Neural progenitor cell (in vitro differentiated cells): Measurements from ENCODE around the gene CXCR5. TPM values are rescaled to one million over a fixed set of nuclear protein-coding genes. Genes with fewer than 3 reads are reported as not detected.

Experiments
- DNase-seq: peaks from one replicate; pipeline ENCODE4 v3.0.0-alpha.2; 2016; ENCODE audit warnings: low spot score
- H2AFZ ChIP-seq: fragments of 200-600 bp; sonication (generic); replicated peaks from 2 replicates; pipeline ENCODE4 v1.6.1; 2016; ENCODE audit warnings: antibody characterized with exemption
- H3F3A ChIP-seq: fragments of 200-600 bp; sonication (generic); 2 replicates; pipeline ENCODE4 v1.6.1; 2016; ENCODE audit warnings: antibody characterized with exemption, low read depth
- H3K27ac ChIP-seq: fragments of 200-600 bp; sonication (generic); 2 replicates; pipeline ENCODE4 v1.5.1; 2016; ENCODE audit warnings: mild to moderate bottlenecking
- H3K27me3 ChIP-seq: fragments of 200-600 bp; sonication (generic); 2 replicates; pipeline ENCODE4 v1.6.1; 2016; ENCODE audit warnings: mild to moderate bottlenecking, moderate library complexity
- H3K36me3 ChIP-seq: fragments of 200-600 bp; sonication (generic); 2 replicates; pipeline ENCODE4 v1.5.1; 2016
- H3K4me1 ChIP-seq: fragments of 200-600 bp; sonication (generic); 2 replicates; pipeline ENCODE4 v1.6.1; 2016; ENCODE audit warnings: mixed run types
- H3K4me2 ChIP-seq: fragments of 200-600 bp; sonication (generic); 2 replicates; pipeline ENCODE4 v1.6.1; 2016
- H3K4me3 ChIP-seq: fragments of 200-600 bp; sonication (generic); 2 replicates; pipeline ENCODE4 v1.5.1; 2016
- H3K79me2 ChIP-seq: fragments of 200-600 bp; sonication (generic); 2 replicates; pipeline ENCODE4 v1.6.1; 2016; ENCODE audit warnings: low read depth
- H3K9ac ChIP-seq: fragments of 200-600 bp; sonication (generic); 2 replicates; pipeline ENCODE4 v1.6.1; 2016
- H3K9me3 ChIP-seq: fragments of 200-600 bp; sonication (generic); 2 replicates; pipeline ENCODE4 v1.5.1; 2016; ENCODE audit warnings: low read depth
- H4K20me1 ChIP-seq: fragments of 200-600 bp; sonication (generic); 2 replicates; pipeline ENCODE4 v1.6.1; 2016; ENCODE audit warnings: low read depth
- H3K27ac Mint-ChIP-seq: 3 replicates; pipeline ENCODE4 v1.8.0; 2021; ENCODE audit warnings: mixed read lengths
- H3K27me3 Mint-ChIP-seq: 2 replicates; pipeline ENCODE4 v1.8.0; 2022; ENCODE audit warnings: low read depth, mild to moderate bottlenecking, inconsistent platforms, moderate library complexity, mixed read lengths; ENCODE audit not compliant: insufficient read depth
- H3K36me3 Mint-ChIP-seq: 3 replicates; pipeline ENCODE4 v1.8.0; 2021; ENCODE audit warnings: mixed read lengths
- H3K4me1 Mint-ChIP-seq: 3 replicates; pipeline ENCODE4 v1.8.0; 2021; ENCODE audit warnings: mixed read lengths
- H3K4me3 Mint-ChIP-seq: 3 replicates; pipeline ENCODE4 v1.8.0; 2021; ENCODE audit warnings: mild to moderate bottlenecking, moderate library complexity, mixed read lengths
- H3K9me3 Mint-ChIP-seq: 3 replicates; pipeline ENCODE4 v1.8.0; 2020; ENCODE audit warnings: mixed read lengths
- CTCF ChIP-seq: fragments of 200-600 bp; sonication (generic); IDR thresholded peaks from 2 replicates; pipeline ENCODE4 v1.5.1; 2017; ENCODE audit warnings: antibody characterized with exemption, mild to moderate bottlenecking
- EZH2 ChIP-seq: fragments of 200-600 bp; sonication (generic); IDR thresholded peaks from 2 replicates; pipeline ENCODE4 v1.6.1; 2017; ENCODE audit warnings: antibody characterized with exemption, mild to moderate bottlenecking, moderate library complexity
- EZH2phosphoT487 ChIP-seq: fragments of 200-600 bp; sonication (generic); IDR thresholded peaks from 2 replicates; pipeline ENCODE4 v1.6.1; 2017; ENCODE audit warnings: antibody characterized with exemption
- total RNA-seq: library from RNA; depleted of rRNA; stranded (reverse); fragments of >200 nt; gene quantifications from 2 replicates; pipeline ENCODE4 v1.2.3, GENCODE V29; 2015; ENCODE audit warnings: low replicate concordance

The CXCR5 gene
- total RNA-seq, 1 donor from 2014 or later: not detected

GRCh38 chr11:118893662-118894061, 10.0 kb downstream of the CXCR5 start:
- H3K9me3 Mint-ChIP-seq: no peaks in the 10 kb centered on the region
- peaks cover 18% of the 10 kb centered on the region for H3K4me1 Mint-ChIP-seq
- Histone ChIP-seq H3K9me3 (no peaks in the 10 kb centered on the region), H3F3A (no peaks in the 10 kb centered on the region), H3K4me1 (peaks cover 4% of the 10 kb centered on the region), H3K36me3 (no peaks in the 10 kb centered on the region), H3K4me3 (no peak overlapping the region), H3K9ac (no peak overlapping the region), H3K27ac (no peak overlapping the region), H4K20me1 (peaks cover 5% of the 10 kb centered on the region), H3K27me3 (no peaks in the 10 kb centered on the region), H3K79me2 (no peaks in the 10 kb centered on the region), H2AFZ (no peak overlapping the region), H3K4me2 (no peak overlapping the region)
- H3K4me3 Mint-ChIP-seq: no peak overlapping the region
- no peak for DNase-seq
- H3K27me3 Mint-ChIP-seq: peaks cover 12% of the 10 kb centered on the region
- no peaks in the 10 kb centered on the region for H3K36me3 Mint-ChIP-seq
- peak overlapping the region; percentile 87 for H3K27ac Mint-ChIP-seq
- TF ChIP-seq EZH2 (no peak), EZH2phosphoT487 (no peak), CTCF (no peak)

GRCh38 chr11:118894192-118894591, 10.5 kb downstream of the CXCR5 start:
- Histone ChIP-seq H3K9ac (no peak overlapping the region), H3K27me3 (no peaks in the 10 kb centered on the region), H3F3A (no peaks in the 10 kb centered on the region), H2AFZ (no peak overlapping the region), H3K9me3 (no peaks in the 10 kb centered on the region), H3K79me2 (no peaks in the 10 kb centered on the region), H3K27ac (no peak overlapping the region), H3K4me3 (no peak overlapping the region), H4K20me1 (peaks cover 5% of the 10 kb centered on the region), H3K36me3 (no peaks in the 10 kb centered on the region), H3K4me1 (peaks cover 3% of the 10 kb centered on the region), H3K4me2 (no peak overlapping the region)
- peaks cover 14% of the 10 kb centered on the region for H3K4me1 Mint-ChIP-seq
- no peaks in the 10 kb centered on the region for H3K9me3 Mint-ChIP-seq
- H3K36me3 Mint-ChIP-seq: no peaks in the 10 kb centered on the region
- peak overlapping the region; percentile 7 for H3K4me3 Mint-ChIP-seq
- no peak for DNase-seq
- H3K27me3 Mint-ChIP-seq: peaks cover 12% of the 10 kb centered on the region
- H3K27ac Mint-ChIP-seq: peak overlapping the region; percentile 87
- TF ChIP-seq EZH2phosphoT487 (no peak), EZH2 (no peak), CTCF (no peak)

GRCh38 chr11:118895093-118896039, 11.7 kb downstream of the CXCR5 start:
- no peak for TF ChIP-seq EZH2
- no peak for DNase-seq
- Mint-ChIP-seq H3K4me3 (no peak overlapping the region), H3K27me3 (peaks cover 12% of the 10 kb centered on the region), H3K27ac (peak overlapping the region; percentile 37), H3K36me3 (no peaks in the 10 kb centered on the region), H3K9me3 (no peaks in the 10 kb centered on the region), H3K4me1 (peaks cover 10% of the 10 kb centered on the region)
- Histone ChIP-seq H3F3A (no peaks in the 10 kb centered on the region), H3K36me3 (no peaks in the 10 kb centered on the region), H3K27ac (no peak overlapping the region), H3K9me3 (no peaks in the 10 kb centered on the region), H3K27me3 (no peaks in the 10 kb centered on the region), H4K20me1 (peaks cover 5% of the 10 kb centered on the region), H3K4me3 (no peak overlapping the region), H3K79me2 (no peaks in the 10 kb centered on the region), H3K9ac (no peak overlapping the region), H2AFZ (no peak overlapping the region), H3K4me1 (peaks cover 3% of the 10 kb centered on the region), H3K4me2 (no peak overlapping the region)

- H3K9me3 ChIP-seq: no peaks in the 10 kb centered on the region
- Mint-ChIP-seq H3K4me1 (peaks cover 10% of the 10 kb centered on the region), H3K27ac (no peak overlapping the region), H3K9me3 (no peaks in the 10 kb centered on the region), H3K4me3 (no peak overlapping the region), H3K36me3 (peaks cover 4% of the 10 kb centered on the region), H3K27me3 (peaks cover 14% of the 10 kb centered on the region)
- no peak for DNase-seq
- no peaks in the 10 kb centered on the region for H3K79me2 ChIP-seq
- H2AFZ ChIP-seq: no peak overlapping the region
- H3K27me3 ChIP-seq: no peaks in the 10 kb centered on the region
- no peak overlapping the region for H3K4me2 ChIP-seq
- H3K4me1 ChIP-seq: peaks cover 3% of the 10 kb centered on the region
- H3F3A ChIP-seq: no peaks in the 10 kb centered on the region
- H3K36me3 ChIP-seq: no peaks in the 10 kb centered on the region
- H3K27ac ChIP-seq: no peak overlapping the region
- H3K4me3 ChIP-seq: no peak overlapping the region
- no peak for TF ChIP-seq EZH2phosphoT487
- H3K9ac ChIP-seq: no peak overlapping the region
- H4K20me1 ChIP-seq: peaks cover 5% of the 10 kb centered on the region
Observed at GRCh38 chr11:118896472-118896913, 12.8 kb downstream of the CXCR5 start.
